IMR-90 (cell line): ENCODE data around the gene IP6K3. TPM values are rescaled to one million over a fixed set of nuclear protein-coding genes. Genes with fewer than 3 reads are reported as not detected.

ENCODE experiments used
- ATAC-seq: fragments of 200-7000 bp; cut with Tn5 transposase; 2 replicates; pipeline ENCODE4 v1.9.1; 2020; ENCODE audit warnings: low read depth, mild to moderate bottlenecking, moderate library complexity
- BruUV-seq: library from RNA; stranded (reverse); fragments of 400-500 nt; replicated peaks from 2 replicates; lab custom pipeline; 2021; lab: Mats Ljungman, UMichigan
- CTCF ChIA-PET: fragments of 300-600 bp; formaldehyde crosslinking; extraction: SDS; loops from one replicate; lab custom pipeline; 2021; ENCODE audit warnings: antibody characterized with exemption; lab: Yijun Ruan, JAX
- POLR2A ChIA-PET: fragments of 300-600 bp; sonication (Branson Sonifier 250); formaldehyde crosslinking; loops from one replicate; lab custom pipeline; 2022; ENCODE audit warnings: antibody characterized with exemption; ENCODE audit not compliant: unreplicated experiment; lab: Charles Lee
- DNase-seq: peaks from one replicate; pipeline ENCODE4 v3.0.0; 2013
- H2AFZ ChIP-seq: replicated peaks from 2 replicates; pipeline ENCODE3; 2013; ENCODE audit warnings: low read length, mild to moderate bottlenecking; ENCODE audit not compliant: poor library complexity
- H2AK5ac ChIP-seq: 2 replicates; pipeline ENCODE4 v1.6.1; 2013; ENCODE audit warnings: low read depth, low read length, inconsistent platforms
- H2AK9ac ChIP-seq: replicated peaks from 2 replicates; pipeline ENCODE3; 2013; ENCODE audit warnings: mild to moderate bottlenecking, low read depth, low read length, moderate library complexity; ENCODE audit not compliant: poor library complexity
- H2BK120ac ChIP-seq: 2 replicates; pipeline ENCODE4 v1.6.1; 2013; ENCODE audit warnings: low read depth, low read length, inconsistent platforms
- H2BK15ac ChIP-seq: 3 replicates; pipeline ENCODE4 v1.6.1; 2013; ENCODE audit warnings: low read depth, low read length, inconsistent platforms
- H2BK20ac ChIP-seq: 2 replicates; pipeline ENCODE4 v1.6.1; 2013; ENCODE audit warnings: low read depth, mild to moderate bottlenecking, inconsistent platforms, low read length, moderate library complexity
- H2BK5ac ChIP-seq: 2 replicates; pipeline ENCODE4 v1.6.1; 2013; ENCODE audit warnings: mild to moderate bottlenecking, low read depth, low read length, inconsistent platforms; ENCODE audit not compliant: poor library complexity, severe bottlenecking
- H3K14ac ChIP-seq: replicated peaks from 2 replicates; pipeline ENCODE4 v1.6.1; 2013; ENCODE audit warnings: low read depth, low read length, inconsistent platforms
- H3K18ac ChIP-seq: 2 replicates; pipeline ENCODE4 v1.6.1; 2013; ENCODE audit warnings: low read depth, low read length, control low read depth
- H3K23ac ChIP-seq: 2 replicates; pipeline ENCODE4 v1.6.1; 2013; ENCODE audit warnings: low read depth, low read length, inconsistent platforms
- H3K27ac ChIP-seq: 2 replicates; pipeline ENCODE4 v1.5.1; 2013; ENCODE audit warnings: mild to moderate bottlenecking, control low read depth, low read length; ENCODE audit not compliant: insufficient read depth
- H3K27me3 ChIP-seq: 2 replicates; pipeline ENCODE4 v1.6.1; 2013; ENCODE audit warnings: low read length; ENCODE audit not compliant: control insufficient read depth, insufficient read depth
- H3K36me3 ChIP-seq: 2 replicates; pipeline ENCODE4 v1.6.1; 2013; ENCODE audit warnings: low read length, mixed read lengths; ENCODE audit not compliant: control insufficient read depth, insufficient read depth
- H3K4ac ChIP-seq: 2 replicates; pipeline ENCODE4 v1.6.1; 2013; ENCODE audit warnings: low read depth, low read length, inconsistent platforms
- H3K4me1 ChIP-seq: 2 replicates; pipeline ENCODE4 v1.6.1; 2013; ENCODE audit warnings: low read length, mixed read lengths; ENCODE audit not compliant: control insufficient read depth, insufficient read depth
- H3K4me2 ChIP-seq: 2 replicates; pipeline ENCODE4 v1.6.1; 2013; ENCODE audit warnings: low read depth, mild to moderate bottlenecking, control low read depth, low read length, moderate library complexity
- H3K4me3 ChIP-seq: 2 replicates; pipeline ENCODE4 v1.5.1; 2013; ENCODE audit warnings: low read depth, mild to moderate bottlenecking, control low read depth, low read length, moderate library complexity; ENCODE audit not compliant: insufficient read depth
- H3K56ac ChIP-seq: 2 replicates; pipeline ENCODE4 v1.6.1; 2013; ENCODE audit warnings: low read length, inconsistent platforms; ENCODE audit not compliant: insufficient read depth; ENCODE audit errors: extremely low read depth
- H3K79me1 ChIP-seq, 2 experiments: 2 replicates each; pipeline ENCODE4 v1.6.1; 2013; ENCODE audit warnings: low read length in 2 of 2, inconsistent platforms in 1 of 2, low read depth in 1 of 2
- H3K9ac ChIP-seq: 2 replicates; pipeline ENCODE4 v1.6.1; 2013; ENCODE audit warnings: low read depth, low read length, control low read depth
- H3K9me1 ChIP-seq: 2 replicates; pipeline ENCODE4 v1.6.1; 2013; ENCODE audit warnings: low read length, inconsistent platforms; ENCODE audit not compliant: insufficient read depth
- H3K9me3 ChIP-seq: 2 replicates; pipeline ENCODE4 v1.6.1; 2013; ENCODE audit warnings: low read length; ENCODE audit not compliant: control insufficient read depth, insufficient read depth
- H4K20me1 ChIP-seq: 2 replicates; pipeline ENCODE4 v1.6.1; 2013; ENCODE audit warnings: low read length, inconsistent platforms; ENCODE audit not compliant: insufficient read depth
- H4K5ac ChIP-seq: 2 replicates; pipeline ENCODE4 v1.6.1; 2013; ENCODE audit warnings: mild to moderate bottlenecking, low read depth, low read length, control low read depth
- H4K8ac ChIP-seq, 2 experiments: 2 replicates each; pipeline ENCODE4 v1.6.1; 2013; ENCODE audit warnings: low read depth in 2 of 2, low read length in 2 of 2, control low read depth in 1 of 2, inconsistent platforms in 1 of 2
- H4K91ac ChIP-seq: 2 replicates; pipeline ENCODE4 v1.6.1; 2013; ENCODE audit warnings: low read depth, low read length, inconsistent platforms; ENCODE audit not compliant: insufficient read depth
- CHD1 ChIP-seq: IDR thresholded peaks from 2 replicates; pipeline ENCODE4 v1.6.1; 2012; ENCODE audit warnings: low read depth, low read length, improper control_type of control experiment
- FOS ChIP-seq: fragments of 150-350 bp; IDR thresholded peaks from 2 replicates; pipeline ENCODE4 v1.6.1; 2016; ENCODE audit warnings: low read depth, low read length
- MAFK ChIP-seq: IDR thresholded peaks from 2 replicates; pipeline ENCODE4 v1.6.1; 2012; ENCODE audit warnings: low read depth, low read length, improper control_type of control experiment
- MAZ ChIP-seq: IDR thresholded peaks from 2 replicates; pipeline ENCODE4 v1.6.1; 2012; ENCODE audit warnings: low read depth, mild to moderate bottlenecking, low read length, improper control_type of control experiment, moderate library complexity, borderline replicate concordance
- MXI1 ChIP-seq: IDR thresholded peaks from 2 replicates; pipeline ENCODE4 v1.6.1; 2012; ENCODE audit warnings: low read depth, mild to moderate bottlenecking, low read length, moderate library complexity, borderline replicate concordance
- POLR2A ChIP-seq: IDR thresholded peaks from 2 replicates; pipeline ENCODE4 v1.6.1; 2012; ENCODE audit warnings: mild to moderate bottlenecking, low read depth, low read length
- RAD21 ChIP-seq: IDR thresholded peaks from 2 replicates; pipeline ENCODE4 v1.6.1; 2012; ENCODE audit warnings: low read length, improper control_type of control experiment
- WGBS, 2 experiments: methylation state at CpG; one replicate each; pipeline versions ENCODE4 v1.1.5 to v1.1.7; 2013; ENCODE audit warnings: missing lambda C conversion rate in 2 of 2; ENCODE audit not compliant: insufficient read length in 1 of 2; ENCODE audit errors: extremely low coverage in 2 of 2; 5-methylcytosine and 5-hydroxymethylcytosine counted together
- dilution Hi-C: fragments of 300-500 bp; cut with HindIII; formaldehyde crosslinking; loops from one replicate; pipeline ENCODE4 v1.14.3; 2018; ENCODE audit warnings: low sequenced_read_pairs; ENCODE audit not compliant: unreplicated experiment
- in situ Hi-C: fragments of 300-500 bp; cut with MboI; formaldehyde crosslinking; loops from 3 replicates; pipeline ENCODE4 v1.14.3; 2019; ENCODE audit warnings: low sequenced_read_pairs, inconsistent platforms, mixed read lengths
- intact Hi-C: fragments of 100-400 bp; cut with micrococcal nuclease; formaldehyde crosslinking; loops from 2 replicates; pipeline ENCODE4 v1.10.0; 2022
- polyA plus RNA-seq, 3 experiments: library from polyadenylated mRNA; depleted of rRNA; stranded (reverse); fragments of >200 nt; gene quantifications; 2 replicates each; pipeline ENCODE4 v1.2.3, GENCODE V29; 2012; ENCODE audit warnings: low replicate concordance in 1 of 3
- total RNA-seq: library from RNA; depleted of rRNA; stranded (reverse); fragments of >200 nt; gene quantifications from 2 replicates; pipeline ENCODE4 v1.2.3, GENCODE V29; 2012
- TF ChIP-seq, protein P1 (sequence below): fragments of 150-350 bp; IDR thresholded peaks from 2 replicates; pipeline ENCODE4 v1.6.1; 2016; ENCODE audit warnings: low read depth, mild to moderate bottlenecking, low read length, moderate library complexity, borderline replicate concordance

IP6K3 gene
- total and polyA plus RNA-seq, 2 of the 4 experiments (the other 2 are of a cell fraction): 0.18 to 0.51 TPM

DNA sequence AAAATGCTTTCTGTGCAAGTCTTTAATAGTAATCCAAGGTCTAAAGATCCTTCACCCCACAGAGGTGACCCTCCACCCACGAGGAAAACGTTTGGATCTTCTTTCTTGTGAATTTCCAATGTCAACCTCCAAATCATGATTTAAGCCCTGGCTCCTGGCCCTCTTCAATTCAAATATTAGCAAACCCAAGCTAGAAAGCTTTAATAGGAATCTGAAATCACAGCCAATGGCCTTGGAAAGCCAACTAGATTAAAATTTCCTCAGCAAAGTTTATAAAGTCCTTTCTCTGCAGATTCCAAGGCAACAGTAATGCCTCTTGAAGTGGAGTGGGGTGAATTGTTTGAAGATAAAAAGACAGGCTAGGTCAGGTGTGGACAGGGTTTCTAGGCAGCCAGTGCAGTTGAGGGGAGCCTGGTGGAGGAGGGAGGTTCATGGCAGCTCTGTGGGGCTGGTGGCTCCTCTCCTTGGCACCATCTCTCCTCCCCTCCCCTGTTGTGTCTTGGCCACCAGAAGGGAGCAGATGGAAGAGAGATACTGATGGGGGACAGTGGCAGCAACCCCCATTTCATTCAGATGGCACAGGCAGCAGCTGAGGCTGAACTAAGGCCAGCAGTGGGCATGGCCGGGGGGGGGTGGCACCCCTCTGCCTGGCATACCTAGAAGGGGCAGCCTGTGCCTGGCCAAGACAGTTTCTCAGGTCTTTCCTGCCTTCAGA lies 23.2 kb downstream of the IP6K3 start:
- BruUV-seq: no TSS peak
- Histone ChIP-seq H2BK15ac (no peak overlapping the region), H4K5ac (no peak overlapping the region), H2AFZ (no peak overlapping the region), H3K14ac (no peak overlapping the region), H3K9ac (no peak overlapping the region), H4K20me1 (no peaks in the 10 kb centered on the region), H3K9me1 (no peaks in the 10 kb centered on the region), H4K91ac (no peak overlapping the region), H3K56ac (no peak overlapping the region), H2BK5ac (no peak overlapping the region), H2AK9ac (no peak overlapping the region), H3K4me2 (no peak overlapping the region), H2AK5ac (no peak overlapping the region), H3K18ac (no peak overlapping the region), H2BK20ac (no peak overlapping the region), H3K27me3 (peaks cover 57% of the 10 kb centered on the region), H3K4ac (no peak overlapping the region), H3K4me1 (no peaks in the 10 kb centered on the region), H3K79me1 (no peaks in the 10 kb centered on the region), H3K23ac (no peak overlapping the region), H3K27ac (no peak overlapping the region), H3K9me3 (no peaks in the 10 kb centered on the region), H4K8ac (no peak overlapping the region), H2BK120ac (no peak overlapping the region), H3K4me3 (no peak overlapping the region), H3K36me3 (no peaks in the 10 kb centered on the region)
- ATAC-seq (no peak), DNase-seq (no peak)
- dilution Hi-C loops (no loop called here), in situ Hi-C loops (no loop called here), intact Hi-C loops (no loop called here)
- no CpG with 5 or more reads among the region's 3 CpGs for WGBS, 2 experiments
- CTCF ChIA-PET: interaction anchor here (1.4 kb wide), 1 partner anchor 12 kb away, joined by 4 read pairs; the partner anchor contains the start of gene UQCC2
- TF ChIP-seq CHD1 (no peak), MAFK (no peak), FOS (no peak), MAZ (no peak), MXI1 (no peak), RAD21 (no peak), POLR2A (no peak)
- TF ChIP-seq, protein P1, sequence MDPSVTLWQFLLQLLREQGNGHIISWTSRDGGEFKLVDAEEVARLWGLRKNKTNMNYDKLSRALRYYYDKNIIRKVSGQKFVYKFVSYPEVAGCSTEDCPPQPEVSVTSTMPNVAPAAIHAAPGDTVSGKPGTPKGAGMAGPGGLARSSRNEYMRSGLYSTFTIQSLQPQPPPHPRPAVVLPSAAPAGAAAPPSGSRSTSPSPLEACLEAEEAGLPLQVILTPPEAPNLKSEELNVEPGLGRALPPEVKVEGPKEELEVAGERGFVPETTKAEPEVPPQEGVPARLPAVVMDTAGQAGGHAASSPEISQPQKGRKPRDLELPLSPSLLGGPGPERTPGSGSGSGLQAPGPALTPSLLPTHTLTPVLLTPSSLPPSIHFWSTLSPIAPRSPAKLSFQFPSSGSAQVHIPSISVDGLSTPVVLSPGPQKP: no peak
- POLR2A ChIA-PET: no interaction called here
